Activated CD8-positive, alpha-beta T cell treated with anti-CD3 and anti-CD28 coated beads for 36 hours (primary cell): ENCODE measurements around the gene C8G. TPM values are rescaled to one million over a fixed set of nuclear protein-coding genes. Genes with fewer than 3 reads are reported as not detected.

Experiments used
- ATAC-seq: fragments of 200-7000 bp; cut with Tn5 transposase; one replicate; pipeline ENCODE4 v1.10.0; 2021; ENCODE audit warnings: mild to moderate bottlenecking, moderate library complexity
- CTCF ChIA-PET: fragments of 350-600 bp; sonication (Branson Sonifier 250); formaldehyde crosslinking; loops from one replicate; lab custom pipeline; 2021; ENCODE audit warnings: antibody characterized with exemption; lab: Charles Lee
- POLR2A ChIA-PET: fragments of 350-600 bp; sonication (Branson Sonifier 250); formaldehyde crosslinking; loops from one replicate; lab custom pipeline; 2021; ENCODE audit warnings: antibody characterized with exemption; lab: Charles Lee
- DNase-seq: peaks from one replicate; pipeline ENCODE4 v3.0.0-alpha.2; 2020
- H3K27ac Mint-ChIP-seq: one replicate; pipeline ENCODE4 v1.8.0; 2021; ENCODE audit warnings: mild to moderate bottlenecking, mixed read lengths
- H3K27me3 Mint-ChIP-seq: one replicate; pipeline ENCODE4 v1.8.0; 2021; ENCODE audit warnings: mixed read lengths
- H3K36me3 Mint-ChIP-seq: one replicate; pipeline ENCODE4 v1.8.0; 2021; ENCODE audit warnings: low read depth, mixed read lengths
- H3K4me1 Mint-ChIP-seq: one replicate; pipeline ENCODE4 v1.8.0; 2021; ENCODE audit warnings: low read depth, mixed read lengths
- H3K4me3 Mint-ChIP-seq: one replicate; pipeline ENCODE4 v1.8.0; 2021; ENCODE audit warnings: mild to moderate bottlenecking, moderate library complexity, mixed read lengths
- H3K9me3 Mint-ChIP-seq: one replicate; pipeline ENCODE4 v1.8.0; 2021; ENCODE audit warnings: mixed read lengths
- intact Hi-C: fragments of 100-400 bp; cut with micrococcal nuclease; formaldehyde crosslinking; loops from one replicate; pipeline ENCODE4 v1.10.0; 2022
- total RNA-seq, 2 experiments: library from RNA; stranded (reverse); gene quantifications; one replicate each; pipeline ENCODE4 v1.2.3, GENCODE V29; 2021
- TF ChIP-seq, protein P1 (sequence below): fragments of 200-600 bp; IDR thresholded peaks from one replicate; pipeline ENCODE4 v1.8.0; 2022; ENCODE audit warnings: antibody characterized with exemption, mild to moderate bottlenecking

Gene C8G
- total RNA-seq, 2 experiments from 2014 or later: 0.83 TPM; not detected in 1

DNA sequence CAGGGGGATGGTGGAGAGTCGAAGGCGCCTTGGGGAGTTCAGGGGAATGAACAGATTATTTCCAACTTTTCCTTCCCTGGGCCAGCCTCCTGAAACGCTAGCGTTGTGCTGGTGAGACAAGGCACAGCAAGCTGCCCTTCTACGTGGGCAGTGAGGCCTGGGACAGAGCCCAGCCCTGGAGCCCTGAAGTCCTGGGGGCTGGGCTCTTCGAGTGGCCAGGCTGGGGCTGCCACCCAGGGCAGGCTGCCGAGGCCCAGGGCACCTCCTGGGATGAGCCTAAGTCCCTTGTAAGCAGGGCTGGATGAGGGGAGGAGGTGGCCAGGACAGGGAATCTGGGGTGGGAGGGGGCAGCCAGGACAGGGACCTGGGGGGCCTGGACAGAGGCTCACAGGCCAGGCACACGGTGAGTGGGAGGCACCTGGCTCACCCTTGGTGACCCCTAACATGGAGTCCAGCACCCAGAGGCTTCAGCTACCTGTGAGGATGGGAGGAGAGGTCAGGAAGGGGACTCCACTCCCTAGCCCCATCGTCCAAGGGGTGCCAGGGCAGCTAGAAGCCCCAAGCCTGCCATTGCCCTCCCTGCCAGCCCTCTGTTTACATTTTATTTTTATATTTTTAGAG lies 5.7 kb downstream of the C8G start:
- no peak for ATAC-seq
- DNase-seq: no peak
- Mint-ChIP-seq H3K27me3 (no peaks in the 10 kb centered on the region), H3K4me1 (peaks cover 4% of the 10 kb centered on the region), H3K27ac (peak overlapping the region; percentile 82), H3K9me3 (no peaks in the 10 kb centered on the region), H3K4me3 (peak overlapping the region; percentile 76), H3K36me3 (no peaks in the 10 kb centered on the region)
- ChIA-PET CTCF (interaction anchor here (1.3 kb wide), 1 partner anchor 84 kb away, joined by 6 read pairs; no protein-coding TSS in a partner anchor), POLR2A (interaction anchor here (0.7 to 1.5 kb wide), 2 partner anchors 41 to 42 kb away, joined by 3 read pairs; partner anchors contain the start of gene PAXX)
- intact Hi-C loops: no loop called here
- TF ChIP-seq, protein P1, sequence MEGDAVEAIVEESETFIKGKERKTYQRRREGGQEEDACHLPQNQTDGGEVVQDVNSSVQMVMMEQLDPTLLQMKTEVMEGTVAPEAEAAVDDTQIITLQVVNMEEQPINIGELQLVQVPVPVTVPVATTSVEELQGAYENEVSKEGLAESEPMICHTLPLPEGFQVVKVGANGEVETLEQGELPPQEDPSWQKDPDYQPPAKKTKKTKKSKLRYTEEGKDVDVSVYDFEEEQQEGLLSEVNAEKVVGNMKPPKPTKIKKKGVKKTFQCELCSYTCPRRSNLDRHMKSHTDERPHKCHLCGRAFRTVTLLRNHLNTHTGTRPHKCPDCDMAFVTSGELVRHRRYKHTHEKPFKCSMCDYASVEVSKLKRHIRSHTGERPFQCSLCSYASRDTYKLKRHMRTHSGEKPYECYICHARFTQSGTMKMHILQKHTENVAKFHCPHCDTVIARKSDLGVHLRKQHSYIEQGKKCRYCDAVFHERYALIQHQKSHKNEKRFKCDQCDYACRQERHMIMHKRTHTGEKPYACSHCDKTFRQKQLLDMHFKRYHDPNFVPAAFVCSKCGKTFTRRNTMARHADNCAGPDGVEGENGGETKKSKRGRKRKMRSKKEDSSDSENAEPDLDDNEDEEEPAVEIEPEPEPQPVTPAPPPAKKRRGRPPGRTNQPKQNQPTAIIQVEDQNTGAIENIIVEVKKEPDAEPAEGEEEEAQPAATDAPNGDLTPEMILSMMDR: no peak

DNA sequence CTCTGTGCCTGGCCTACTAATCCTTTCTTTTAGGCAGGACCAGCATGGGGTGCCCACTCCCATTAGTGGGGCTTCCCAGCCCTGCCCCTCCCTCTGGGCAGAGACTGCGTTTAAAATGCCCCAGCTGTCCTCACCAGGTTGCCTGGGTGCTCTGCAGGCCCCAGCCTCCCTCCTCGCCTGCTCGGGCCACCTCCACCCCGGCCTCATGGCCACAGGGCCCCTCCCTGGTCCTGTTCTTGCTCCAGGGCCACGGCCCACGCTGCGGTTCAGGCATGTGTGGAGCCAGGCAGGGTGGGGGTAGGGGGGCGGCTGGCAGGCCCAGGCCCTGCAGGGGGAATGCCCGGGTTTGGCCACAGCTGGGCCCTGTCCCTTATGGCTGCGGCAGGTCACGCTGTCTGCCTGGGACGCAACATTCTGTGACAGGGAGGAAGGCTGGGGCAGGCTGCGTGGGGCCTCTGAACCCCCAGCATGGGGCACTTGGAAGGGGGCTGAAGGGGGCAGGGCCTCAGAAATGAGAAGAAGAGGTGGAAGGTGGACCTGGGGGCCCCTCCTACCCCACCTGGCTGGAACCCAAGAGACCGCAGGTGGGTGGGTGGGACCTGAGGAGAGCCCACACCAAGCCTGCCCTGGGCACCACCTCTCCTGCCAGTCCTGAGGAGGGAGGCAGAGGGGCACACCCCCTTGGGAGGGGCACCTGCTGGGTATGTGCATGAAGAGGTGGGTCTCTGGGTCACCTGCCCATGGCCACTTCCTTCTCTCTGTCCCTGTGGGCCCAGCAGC lies 6.7 kb downstream of the C8G start, which contains the start of gene LCN12:
LCN12 (plus strand) TSS at position 733 of the 780 bp plus-strand sequence. CDS start 55 bp downstream, outside the sequence.
- TF ChIP-seq, protein P1: no peak
- DNase-seq: no peak
- ChIA-PET POLR2A (interaction anchor here (0.7 kb wide), 1 partner anchor 40 kb away, joined by 3 read pairs; no protein-coding TSS in a partner anchor), CTCF (interaction anchor here (1.3 kb wide), 1 partner anchor 83 kb away, joined by 6 read pairs; no protein-coding TSS in a partner anchor)
- Mint-ChIP-seq H3K9me3 (peaks cover 4% of the 10 kb centered on the region), H3K4me3 (no peak within 1 kb of the TSS), H3K36me3 (no peaks in the 10 kb centered on the region), H3K4me1 (peaks cover 4% of the 10 kb centered on the region), H3K27me3 (no peaks in the 10 kb centered on the region), H3K27ac (no peak within 1 kb of the TSS)
- ATAC-seq: no peak
- intact Hi-C loops: no loop called here

DNA sequence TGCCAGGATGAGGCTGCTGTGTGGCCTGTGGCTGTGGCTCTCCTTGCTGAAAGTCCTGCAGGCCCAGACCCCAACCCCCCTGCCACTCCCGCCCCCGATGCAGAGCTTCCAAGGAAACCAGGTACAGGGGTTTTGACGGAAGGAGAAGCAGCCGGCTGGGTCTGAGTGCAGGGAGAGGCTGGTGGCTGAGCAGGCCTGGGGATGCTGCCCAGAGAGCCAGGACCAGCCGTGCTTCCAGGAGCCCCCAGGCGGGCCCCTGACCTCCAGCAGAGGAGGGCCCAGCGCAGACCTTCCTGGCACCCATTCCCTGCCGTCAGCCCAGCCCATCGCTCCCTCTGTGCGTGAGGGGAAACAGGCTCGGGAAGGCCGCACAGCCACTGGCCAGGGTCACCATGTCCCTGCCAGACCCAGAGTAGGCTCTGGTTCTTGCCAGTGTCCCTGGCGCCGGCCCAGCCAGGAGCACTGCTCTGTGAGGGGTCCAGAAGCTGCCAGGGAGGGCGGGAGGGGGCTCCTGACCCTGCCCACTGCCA lies 7.3 kb downstream of the C8G start:
- CTCF ChIA-PET: no interaction called here
- no peak for ATAC-seq
- DNase-seq: no peak
- TF ChIP-seq, protein P1: no peak
- Mint-ChIP-seq H3K4me3 (no peak overlapping the region), H3K9me3 (peaks cover 4% of the 10 kb centered on the region), H3K36me3 (no peaks in the 10 kb centered on the region), H3K27me3 (no peaks in the 10 kb centered on the region), H3K27ac (no peak overlapping the region), H3K4me1 (peaks cover 4% of the 10 kb centered on the region)
- intact Hi-C loops: no loop called here
- POLR2A ChIA-PET: no interaction called here

DNA sequence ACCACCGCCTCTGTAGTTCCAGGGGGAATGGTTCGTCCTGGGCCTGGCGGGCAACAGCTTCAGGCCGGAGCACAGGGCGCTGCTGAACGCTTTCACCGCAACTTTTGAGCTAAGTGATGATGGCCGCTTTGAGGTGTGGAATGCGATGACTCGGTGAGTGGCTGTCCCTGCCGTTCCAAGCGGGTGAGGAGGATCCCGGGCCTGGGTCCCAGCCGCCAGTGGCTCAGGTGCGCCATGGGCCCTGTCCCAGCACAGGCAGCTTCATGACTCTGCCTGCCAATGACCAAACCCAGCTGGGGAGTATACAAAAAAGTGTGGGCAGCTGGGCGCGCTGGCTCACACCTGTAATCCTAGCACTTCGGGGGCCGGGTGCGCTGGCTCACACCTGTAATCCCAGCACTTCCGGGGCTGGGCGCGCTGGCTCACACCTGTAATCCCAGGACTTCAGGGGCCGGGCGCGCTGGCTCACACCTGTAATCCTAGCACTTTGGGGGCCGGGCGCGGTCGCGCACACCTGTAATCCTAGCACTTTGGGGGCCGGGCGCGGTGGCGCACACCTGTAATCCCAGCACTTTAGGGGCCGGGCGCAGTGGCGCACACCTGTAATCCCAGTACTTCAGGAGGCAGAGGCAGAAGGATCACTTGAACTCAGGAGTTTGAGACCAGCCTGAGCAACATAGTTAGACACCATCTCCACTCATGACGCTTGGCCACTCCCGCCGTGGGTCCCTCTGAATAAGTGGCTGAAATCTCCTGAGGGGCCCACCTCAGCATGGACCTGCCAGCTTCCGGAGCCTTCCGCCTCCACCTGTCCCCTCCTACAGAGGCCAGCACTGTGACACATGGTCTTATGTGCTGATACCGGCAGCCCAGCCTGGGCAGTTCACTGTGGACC lies 8.1 kb downstream of the C8G start:
- ChIA-PET CTCF (no interaction called here), POLR2A (no interaction called here)
- Mint-ChIP-seq H3K27me3 (no peaks in the 10 kb centered on the region), H3K36me3 (no peaks in the 10 kb centered on the region), H3K4me1 (peaks cover 3% of the 10 kb centered on the region), H3K9me3 (peaks cover 4% of the 10 kb centered on the region), H3K4me3 (no peak overlapping the region), H3K27ac (no peak overlapping the region)
- DNase-seq: no peak
- TF ChIP-seq, protein P1: no peak
- intact Hi-C loops: no loop called here
- no peak for ATAC-seq
